Esophagus muscularis mucosa (tissue), 4 donors: ENCODE results near the gene SYNGR4.

Experiments
- CTCF ChIP-seq, 3 experiments: fragments of 200-600 bp in 2 of 3; fragments of 450-650 bp in 1 of 3; sonication (generic) in 2 of 3; IDR thresholded peaks; one replicate each; pipeline ENCODE4 v1.5.1; 2017 to 2019; ENCODE audit warnings: antibody characterized with exemption in 3 of 3, mild to moderate bottlenecking in 2 of 3, moderate library complexity in 1 of 3
- EP300 ChIP-seq: sonication (generic); formaldehyde crosslinking; IDR thresholded peaks from one replicate; pipeline ENCODE4 v1.6.1; 2017; ENCODE audit warnings: antibody characterized with exemption
- POLR2A ChIP-seq: fragments of 450-650 bp; IDR thresholded peaks from one replicate; pipeline ENCODE4 v1.6.1; 2017; ENCODE audit warnings: antibody characterized with exemption, moderate library complexity, mild to moderate bottlenecking, low read depth
- POLR2AphosphoS5 ChIP-seq, 2 donors: sonication (generic); formaldehyde crosslinking; IDR thresholded peaks; one replicate each; pipeline ENCODE4 v1.6.1; 2017; ENCODE audit warnings: antibody characterized with exemption in 2 of 2

- TF ChIP-seq POLR2A (no peak), POLR2AphosphoS5 (IDR thresholded peaks at IDR 0.05) (peak; percentile 62 to 86), CTCF (IDR thresholded peaks at IDR 0.05) (peak; percentile 84 to 94 (median 91)), EP300 (no peak)
Measured at GRCh38 chr19:48391100-48392005, 27.2 kb downstream of the SYNGR4 start, which contains the start of gene KDELR1.
